Activated B cell treated with CpG ODN at 0.5 μM for 24 hours (primary cell): ENCODE results near the gene INIP. TPM values are rescaled to one million over a fixed set of nuclear protein-coding genes. Genes with fewer than 3 reads are reported as not detected.

Experiments used
- ATAC-seq: fragments of 200-7000 bp; cut with Tn5 transposase; one replicate; pipeline ENCODE4 v1.10.0; 2021; ENCODE audit warnings: low read depth, mild to moderate bottlenecking, moderate library complexity
- CTCF ChIA-PET: fragments of 350-600 bp; sonication (Branson Sonifier 250); formaldehyde crosslinking; loops from one replicate; lab custom pipeline; 2021; ENCODE audit warnings: antibody characterized with exemption; lab: Charles Lee
- POLR2A ChIA-PET: fragments of 350-600 bp; sonication (Branson Sonifier 250); formaldehyde crosslinking; loops from one replicate; lab custom pipeline; 2021; ENCODE audit warnings: antibody characterized with exemption; lab: Charles Lee
- DNase-seq: peaks from one replicate; pipeline ENCODE4 v3.0.0; 2022
- H3K27ac Mint-ChIP-seq: one replicate; pipeline ENCODE4 v1.8.0; 2020; ENCODE audit warnings: mixed read lengths
- H3K27me3 Mint-ChIP-seq: one replicate; pipeline ENCODE4 v1.8.0; 2021; ENCODE audit warnings: mixed read lengths
- H3K36me3 Mint-ChIP-seq: one replicate; pipeline ENCODE4 v1.8.0; 2021; ENCODE audit warnings: low read depth, mixed read lengths
- H3K4me1 Mint-ChIP-seq: one replicate; pipeline ENCODE4 v1.8.0; 2021; ENCODE audit warnings: mixed read lengths
- H3K4me3 Mint-ChIP-seq: one replicate; pipeline ENCODE4 v1.8.0; 2020; ENCODE audit warnings: mild to moderate bottlenecking, mixed read lengths
- H3K9me3 Mint-ChIP-seq: one replicate; pipeline ENCODE4 v1.8.0; 2020; ENCODE audit warnings: mixed read lengths
- CTCF ChIP-seq: fragments of 200-600 bp; IDR thresholded peaks from one replicate; pipeline ENCODE4 v1.8.0; 2022; ENCODE audit warnings: antibody characterized with exemption, mild to moderate bottlenecking
- intact Hi-C: fragments of 100-400 bp; cut with micrococcal nuclease; formaldehyde crosslinking; loops from one replicate; pipeline ENCODE4 v1.15.1; 2024
- total RNA-seq: library from RNA; stranded (reverse); gene quantifications from 2 replicates; pipeline ENCODE4 v1.2.3, GENCODE V29; 2022

INIP gene
- total RNA-seq, 1 donor from 2014 or later: 32.1 TPM

- intact Hi-C loops: loop anchor here (1.0 kb wide), 1 partner anchor 16 kb away; no protein-coding TSS in a partner anchor
- no peak overlapping the region for H3K27ac Mint-ChIP-seq
- no peaks in the 10 kb centered on the region for H3K27me3 Mint-ChIP-seq
- no peak for DNase-seq
- ChIA-PET POLR2A (interaction anchor here (1.7 kb wide), 1 partner anchor 38 kb away, joined by 3 read pairs; the partner anchor contains the start of gene INIP), CTCF (interaction anchor here (1.4 kb wide), 1 partner anchor 37 kb away, joined by 3 read pairs; no protein-coding TSS in a partner anchor)
- H3K9me3 Mint-ChIP-seq: no peaks in the 10 kb centered on the region
- H3K36me3 Mint-ChIP-seq: peaks cover 2% of the 10 kb centered on the region
- no peak for TF ChIP-seq CTCF
- no peak for ATAC-seq
- H3K4me3 Mint-ChIP-seq: no peak overlapping the region
- H3K4me1 Mint-ChIP-seq: peaks cover 40% of the 10 kb centered on the region
Measured at GRCh38 chr9:112755675-112756074, 37.8 kb upstream of the INIP start.

GRCh38 chr9:112755016-112755427, 37.1 kb upstream of the INIP start:
- peaks cover 5% of the 10 kb centered on the region for H3K36me3 Mint-ChIP-seq
- CTCF ChIA-PET: no interaction called here
- H3K4me3 Mint-ChIP-seq: no peak overlapping the region
- H3K4me1 Mint-ChIP-seq: peaks cover 41% of the 10 kb centered on the region
- no peak for DNase-seq
- POLR2A ChIA-PET: interaction anchor here (1.7 kb wide), 1 partner anchor 37 kb away, joined by 3 read pairs; the partner anchor contains the start of gene INIP
- no peak for TF ChIP-seq CTCF
- no peak for ATAC-seq
- intact Hi-C loops: loop anchor here (1.0 kb wide), 1 partner anchor 16 kb away; no protein-coding TSS in a partner anchor
- H3K27ac Mint-ChIP-seq: peak overlapping the region; percentile 20
- H3K9me3 Mint-ChIP-seq: no peaks in the 10 kb centered on the region
- no peaks in the 10 kb centered on the region for H3K27me3 Mint-ChIP-seq

- Mint-ChIP-seq H3K36me3 (peaks cover 5% of the 10 kb centered on the region), H3K4me3 (peak overlapping the region; percentile 21), H3K9me3 (no peaks in the 10 kb centered on the region), H3K27ac (peak overlapping the region; percentile 20), H3K27me3 (no peaks in the 10 kb centered on the region), H3K4me1 (peaks cover 43% of the 10 kb centered on the region)
- CTCF ChIA-PET: no interaction called here
- intact Hi-C loops: no loop called here
- POLR2A ChIA-PET: interaction anchor here (1.7 kb wide), 1 partner anchor 37 kb away, joined by 3 read pairs; the partner anchor contains the start of gene INIP
- no peak for DNase-seq
- TF ChIP-seq CTCF: no peak
- ATAC-seq: no peak
Measured at GRCh38 chr9:112754578-112754977, 36.7 kb upstream of the INIP start.

- no peak for DNase-seq
- Mint-ChIP-seq H3K27ac (no peak overlapping the region), H3K36me3 (peaks cover 3% of the 10 kb centered on the region), H3K27me3 (no peaks in the 10 kb centered on the region), H3K9me3 (no peaks in the 10 kb centered on the region), H3K4me1 (peaks cover 50% of the 10 kb centered on the region), H3K4me3 (no peak overlapping the region)
- ChIA-PET CTCF (no interaction called here), POLR2A (interaction anchor here (1.7 kb wide), 1 partner anchor 36 kb away, joined by 3 read pairs; the partner anchor contains the start of gene INIP)
- TF ChIP-seq CTCF: no peak
- intact Hi-C loops: no loop called here
- ATAC-seq: no peak
Measured at GRCh38 chr9:112753725-112754124, 35.8 kb upstream of the INIP start.

GRCh38 chr9:112752334-112753125, 34.6 kb upstream of the INIP start:
- H3K27me3 Mint-ChIP-seq: no peaks in the 10 kb centered on the region
- POLR2A ChIA-PET: interaction anchor here (0.7 to 1.0 kb wide), 2 partner anchors 22 to 35 kb away, joined by 3 read pairs; no protein-coding TSS in a partner anchor
- no peak overlapping the region for H3K27ac Mint-ChIP-seq

More at GRCh38 chr9:112752334-112753125, 34.6 kb upstream of the INIP start:
- ATAC-seq: no peak
- peak overlapping the region; percentile 83 for H3K4me3 Mint-ChIP-seq
- TF ChIP-seq CTCF: no peak
- H3K9me3 Mint-ChIP-seq: no peaks in the 10 kb centered on the region
- intact Hi-C loops: no loop called here
- no peak for DNase-seq
- CTCF ChIA-PET: no interaction called here
- H3K36me3 Mint-ChIP-seq: peaks cover 3% of the 10 kb centered on the region
- H3K4me1 Mint-ChIP-seq: peaks cover 44% of the 10 kb centered on the region
